Lower leg skin (tissue), 4 donors: ENCODE measurements around the gene PPM1A. TPM values are rescaled to one million over a fixed set of nuclear protein-coding genes. Genes with fewer than 3 reads are reported as not detected.

ENCODE experiments used
- DNase-seq, 2 donors: peaks; one replicate each; pipeline ENCODE4 v3.0.0-alpha.2; 2019; ENCODE audit warnings: low spot score in 2 of 2
- H3K4me3 ChIP-seq: fragments of 200-600 bp; sonication (generic); 2 replicates; pipeline ENCODE4 v1.5.1; 2017; ENCODE audit warnings: mild to moderate bottlenecking, low read depth; ENCODE audit not compliant: poor library complexity, severe bottlenecking
- POLR2A ChIP-seq, 2 donors: fragments of 450-650 bp; IDR thresholded peaks; one replicate each; pipeline ENCODE4 v1.6.1; 2016 to 2017; ENCODE audit warnings: antibody characterized with exemption in 2 of 2, mild to moderate bottlenecking in 1 of 2, moderate library complexity in 1 of 2
- WGBS, 2 donors: methylation state at CpG; one replicate each; pipeline ENCODE4 v1.1.5; 2018; 5-methylcytosine and 5-hydroxymethylcytosine counted together
- intact Hi-C: fragments of 100-400 bp; cut with DNase I; formaldehyde crosslinking; loops from one replicate; pipeline ENCODE4 v1.15.0; 2023; ENCODE audit warnings: low total_unique reads
- total RNA-seq, 4 donors: library from RNA; depleted of rRNA; stranded (reverse); fragments of >200 nt; gene quantifications; one replicate each; pipeline ENCODE4 v1.1.0, GENCODE V29; 2016
- TF ChIP-seq, protein P1 (sequence below), 3 donors: fragments of 450-650 bp; IDR thresholded peaks; one replicate each; pipeline ENCODE4 v1.5.1; 2016; ENCODE audit warnings: antibody characterized with exemption in 3 of 3, mild to moderate bottlenecking in 3 of 3, moderate library complexity in 2 of 3

PPM1A gene
- total RNA-seq, 4 donors from 2014 or later: 36.5 to 48.7 (median 42.8) TPM

DNA sequence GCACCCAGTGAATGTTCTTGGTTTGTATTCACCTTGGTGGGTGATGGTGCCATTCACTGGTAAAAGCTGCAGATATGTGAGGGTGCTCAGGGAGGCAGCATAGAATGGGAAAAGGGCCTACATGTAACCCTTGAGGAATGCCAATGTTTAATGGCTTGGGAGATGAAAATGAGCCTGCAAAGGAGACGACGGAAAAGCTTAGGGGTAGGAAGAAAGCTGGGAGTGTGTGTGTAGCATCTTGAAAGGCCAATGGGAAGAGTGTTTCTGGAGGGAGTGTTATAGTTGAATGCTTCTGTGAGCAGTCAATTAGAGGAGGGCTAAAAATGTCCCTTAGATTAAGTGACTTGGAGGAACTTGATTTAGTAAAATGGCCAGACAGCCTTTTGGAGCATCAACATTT lies 24.9 kb downstream of the PPM1A start:
- intact Hi-C loops: no loop called here
- no peak for TF ChIP-seq POLR2A (IDR thresholded peaks at IDR 0.05)
- TF ChIP-seq, protein P1, sequence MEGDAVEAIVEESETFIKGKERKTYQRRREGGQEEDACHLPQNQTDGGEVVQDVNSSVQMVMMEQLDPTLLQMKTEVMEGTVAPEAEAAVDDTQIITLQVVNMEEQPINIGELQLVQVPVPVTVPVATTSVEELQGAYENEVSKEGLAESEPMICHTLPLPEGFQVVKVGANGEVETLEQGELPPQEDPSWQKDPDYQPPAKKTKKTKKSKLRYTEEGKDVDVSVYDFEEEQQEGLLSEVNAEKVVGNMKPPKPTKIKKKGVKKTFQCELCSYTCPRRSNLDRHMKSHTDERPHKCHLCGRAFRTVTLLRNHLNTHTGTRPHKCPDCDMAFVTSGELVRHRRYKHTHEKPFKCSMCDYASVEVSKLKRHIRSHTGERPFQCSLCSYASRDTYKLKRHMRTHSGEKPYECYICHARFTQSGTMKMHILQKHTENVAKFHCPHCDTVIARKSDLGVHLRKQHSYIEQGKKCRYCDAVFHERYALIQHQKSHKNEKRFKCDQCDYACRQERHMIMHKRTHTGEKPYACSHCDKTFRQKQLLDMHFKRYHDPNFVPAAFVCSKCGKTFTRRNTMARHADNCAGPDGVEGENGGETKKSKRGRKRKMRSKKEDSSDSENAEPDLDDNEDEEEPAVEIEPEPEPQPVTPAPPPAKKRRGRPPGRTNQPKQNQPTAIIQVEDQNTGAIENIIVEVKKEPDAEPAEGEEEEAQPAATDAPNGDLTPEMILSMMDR (IDR thresholded peaks at IDR 0.05): no peak
- 85 to 100% methylated on average over 2 of the region's 2 CpGs for WGBS, 2 donors
- no peak overlapping the region for H3K4me3 ChIP-seq
- no peak for DNase-seq

DNA sequence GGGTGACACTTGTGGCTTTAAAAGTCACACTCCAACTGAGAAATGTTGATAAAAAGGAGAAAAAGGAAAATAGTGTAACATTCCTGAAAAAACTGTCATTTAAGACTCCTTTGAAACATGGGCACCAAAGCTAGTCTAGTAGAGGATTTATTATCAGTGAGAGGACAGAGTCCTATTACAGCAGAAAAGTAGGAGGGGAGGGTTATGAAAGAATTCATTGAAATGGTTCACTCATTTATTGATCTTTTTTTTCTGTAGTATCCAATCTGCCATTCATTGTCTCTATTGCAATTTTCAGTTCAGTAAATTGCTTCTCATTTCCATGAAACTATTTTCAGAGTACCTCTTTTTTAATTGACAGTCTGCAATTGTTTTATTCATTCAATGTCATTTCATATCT lies 25.4 kb downstream of the PPM1A start:
- no peak for TF ChIP-seq POLR2A (IDR thresholded peaks at IDR 0.05)
- TF ChIP-seq, protein P1 (IDR thresholded peaks at IDR 0.05): no peak
- no peak overlapping the region for H3K4me3 ChIP-seq
- no peak for DNase-seq
- intact Hi-C loops: no loop called here

DNA sequence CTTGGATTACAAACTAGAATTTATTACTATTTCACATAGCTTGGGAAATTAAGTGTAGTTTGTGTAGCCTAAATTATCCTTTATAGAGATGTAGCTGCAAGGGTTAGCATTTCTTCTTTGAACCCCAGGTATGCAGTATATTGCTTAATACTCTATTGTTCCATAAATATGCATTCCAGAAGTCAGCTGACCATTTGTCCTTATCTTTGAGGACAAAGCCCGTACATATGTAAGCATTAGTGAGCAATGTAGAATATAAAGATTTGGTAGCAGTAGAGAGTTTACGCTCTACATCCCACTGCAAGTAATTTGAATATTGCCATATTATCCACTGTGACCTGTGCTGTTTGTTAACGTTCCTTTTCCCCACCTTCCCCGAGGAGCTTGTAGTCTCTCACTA lies 26.9 kb downstream of the PPM1A start:
- WGBS, 2 donors: 58 to 69% methylated on average over 4 of the region's 4 CpGs
- DNase-seq: no peak
- no peak for TF ChIP-seq POLR2A (IDR thresholded peaks at IDR 0.05)
- TF ChIP-seq, protein P1 (IDR thresholded peaks at IDR 0.05): no peak

DNA sequence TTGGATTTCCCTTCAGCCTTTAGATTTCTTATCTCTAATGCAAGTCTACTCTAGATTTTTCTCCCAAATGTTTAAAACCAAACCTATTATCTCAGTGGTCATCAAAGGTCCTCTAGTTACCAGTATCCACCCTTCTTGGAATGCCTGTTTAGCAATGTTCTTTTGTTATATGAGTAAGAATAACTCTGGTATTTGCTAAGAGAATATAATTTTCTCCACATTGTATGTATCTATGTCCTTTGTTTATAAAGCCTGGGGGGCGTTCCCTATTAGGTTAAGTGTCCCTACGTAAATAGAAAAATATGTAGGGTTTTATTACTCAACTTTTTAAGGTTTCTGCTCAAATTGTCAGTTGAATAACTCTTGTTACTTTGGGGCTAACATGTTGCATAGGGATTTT lies 27.3 kb downstream of the PPM1A start:
- intact Hi-C loops: no loop called here
- WGBS, 2 donors: 74 to 93% methylated on average over 2 of the region's 2 CpGs
- TF ChIP-seq, protein P1 (IDR thresholded peaks at IDR 0.05): no peak
- TF ChIP-seq POLR2A (IDR thresholded peaks at IDR 0.05): no peak

More for the DNA sequence above, 26.9 kb downstream of the PPM1A start:
- intact Hi-C loops: no loop called here
- H3K4me3 ChIP-seq: no peak overlapping the region

DNA sequence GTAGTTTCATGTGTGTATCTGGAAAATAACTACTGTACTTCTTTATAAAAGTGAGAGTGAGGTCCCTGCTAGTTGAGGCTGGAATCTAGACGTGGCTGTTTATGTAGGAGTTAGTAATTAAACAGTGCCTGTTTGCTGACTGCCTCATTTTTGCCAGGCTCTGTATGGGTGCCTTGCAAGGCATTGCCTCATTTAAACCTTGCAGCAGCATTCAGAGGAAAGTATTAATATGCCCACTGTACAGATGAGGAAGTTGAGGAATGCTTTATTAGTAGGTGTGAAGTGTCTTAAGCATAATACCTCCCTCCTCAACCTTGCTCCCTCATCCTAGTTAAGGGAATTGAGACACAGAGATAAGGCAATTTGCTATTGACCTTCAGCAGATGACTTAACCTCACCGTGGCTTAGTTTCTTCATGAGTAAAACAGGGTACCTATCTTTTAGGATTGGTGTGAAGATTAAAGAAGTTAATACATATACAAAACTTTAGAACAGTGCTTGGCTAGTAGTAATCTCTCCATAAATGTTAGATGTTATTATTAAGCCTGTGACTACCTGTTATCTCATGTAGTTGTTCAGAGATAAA lies 28.7 kb downstream of the PPM1A start:
- H3K4me3 ChIP-seq: no peak overlapping the region
- WGBS, 2 donors: 79 to 85% methylated on average over 2 of the region's 2 CpGs
- no peak for TF ChIP-seq POLR2A (IDR thresholded peaks at IDR 0.05)
- TF ChIP-seq, protein P1 (IDR thresholded peaks at IDR 0.05): no peak
- intact Hi-C loops: no loop called here
- DNase-seq: no peak

More for the DNA sequence above, 27.3 kb downstream of the PPM1A start:
- H3K4me3 ChIP-seq: no peak overlapping the region
- DNase-seq: no peak

DNA sequence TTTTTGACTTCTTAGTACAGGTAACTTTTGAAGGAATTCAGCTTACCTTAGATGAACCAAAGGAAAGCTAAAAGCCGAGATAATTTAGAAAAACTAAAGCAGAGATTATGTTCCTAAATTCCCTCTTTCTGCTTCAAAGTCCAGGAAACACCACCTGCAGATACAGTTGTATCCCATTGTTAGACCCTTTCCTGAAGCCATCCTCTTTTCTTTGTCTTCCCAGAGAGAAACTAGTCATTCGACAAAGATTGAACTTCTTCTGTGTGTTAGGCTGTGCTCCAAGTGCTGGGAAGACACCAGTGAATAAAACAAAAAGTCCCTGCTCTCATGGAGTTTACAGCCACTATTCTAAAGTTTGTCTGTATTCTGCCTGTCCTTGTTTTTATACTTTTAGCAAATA lies 29.3 kb downstream of the PPM1A start:
- intact Hi-C loops: no loop called here
- WGBS, 2 donors: 59 to 62% methylated on average over 2 of the region's 2 CpGs
- no peak for DNase-seq
- no peak for TF ChIP-seq POLR2A (IDR thresholded peaks at IDR 0.05)
- TF ChIP-seq, protein P1 (IDR thresholded peaks at IDR 0.05): no peak
- no peak overlapping the region for H3K4me3 ChIP-seq
